Glutamatergic neuron (in vitro differentiated cells): ENCODE data around the gene XRCC6. TPM values are rescaled to one million over a fixed set of nuclear protein-coding genes. Genes with fewer than 3 reads are reported as not detected.
"Not testable (repeated sequence)": the region's sequence is repeated elsewhere in the genome, so short reads cannot be mapped to it uniquely, and the experiment has no call there.

Experiments
- DNase-seq: peaks from one replicate; pipeline ENCODE4 v3.0.0; 2022
- H3K27ac Mint-ChIP-seq: one replicate; pipeline ENCODE4 v1.8.0; 2020; ENCODE audit warnings: mild to moderate bottlenecking, mixed read lengths, inconsistent platforms; ENCODE audit not compliant: unreplicated experiment
- H3K27me3 Mint-ChIP-seq: one replicate; pipeline ENCODE4 v1.8.0; 2020; ENCODE audit warnings: mild to moderate bottlenecking, moderate library complexity, mixed read lengths, inconsistent platforms; ENCODE audit not compliant: unreplicated experiment
- H3K36me3 Mint-ChIP-seq: one replicate; pipeline ENCODE4 v1.8.0; 2020; ENCODE audit warnings: mild to moderate bottlenecking, mixed read lengths, inconsistent platforms; ENCODE audit not compliant: unreplicated experiment
- H3K4me1 Mint-ChIP-seq: one replicate; pipeline ENCODE4 v1.8.0; 2020; ENCODE audit warnings: mild to moderate bottlenecking, low read depth, mixed read lengths, inconsistent platforms; ENCODE audit not compliant: unreplicated experiment
- H3K4me3 Mint-ChIP-seq: one replicate; pipeline ENCODE4 v1.8.0; 2020; ENCODE audit warnings: mild to moderate bottlenecking, mixed read lengths, inconsistent platforms; ENCODE audit not compliant: unreplicated experiment
- H3K9me3 Mint-ChIP-seq: one replicate; pipeline ENCODE4 v1.8.0; 2020; ENCODE audit warnings: mild to moderate bottlenecking, moderate library complexity, mixed read lengths, inconsistent platforms; ENCODE audit not compliant: unreplicated experiment
- long read RNA-seq: library from polyadenylated mRNA; unstranded; transcript quantifications from one replicate; pipeline ENCODE4 v2.0.0, GENCODE V29; 2020; ENCODE audit not compliant: unreplicated experiment
- total RNA-seq: library from RNA; stranded (reverse); fragmentation: NEBNext Ultra II Directional; extraction: Animal tissue kit (Norgen Biotek cat#: 25700); gene quantifications from one replicate; pipeline ENCODE4 v1.2.1, GENCODE V29; 2021; ENCODE audit not compliant: unreplicated experiment
- TF ChIP-seq, protein P1 (sequence below): fragments of 200-600 bp; sonication (generic); IDR thresholded peaks from one replicate; pipeline ENCODE4 v1.5.0; 2021; ENCODE audit not compliant: partially characterized antibody, unreplicated experiment

The XRCC6 gene
- 155 TPM for total RNA-seq
- long read RNA-seq, transcript XRCC6-201 (12 exons, 2,709 nt) = minor isoform, 34 of 346 reads
- long read RNA-seq, transcript XRCC6-202 (13 exons, 2,296 nt) = major isoform, 274 of 346 reads
- long read RNA-seq, partial matches to known transcripts = 14 of 346 reads
- long read RNA-seq, other reads (novel, unspliced or antisense) = 17 of 346 reads

DNA sequence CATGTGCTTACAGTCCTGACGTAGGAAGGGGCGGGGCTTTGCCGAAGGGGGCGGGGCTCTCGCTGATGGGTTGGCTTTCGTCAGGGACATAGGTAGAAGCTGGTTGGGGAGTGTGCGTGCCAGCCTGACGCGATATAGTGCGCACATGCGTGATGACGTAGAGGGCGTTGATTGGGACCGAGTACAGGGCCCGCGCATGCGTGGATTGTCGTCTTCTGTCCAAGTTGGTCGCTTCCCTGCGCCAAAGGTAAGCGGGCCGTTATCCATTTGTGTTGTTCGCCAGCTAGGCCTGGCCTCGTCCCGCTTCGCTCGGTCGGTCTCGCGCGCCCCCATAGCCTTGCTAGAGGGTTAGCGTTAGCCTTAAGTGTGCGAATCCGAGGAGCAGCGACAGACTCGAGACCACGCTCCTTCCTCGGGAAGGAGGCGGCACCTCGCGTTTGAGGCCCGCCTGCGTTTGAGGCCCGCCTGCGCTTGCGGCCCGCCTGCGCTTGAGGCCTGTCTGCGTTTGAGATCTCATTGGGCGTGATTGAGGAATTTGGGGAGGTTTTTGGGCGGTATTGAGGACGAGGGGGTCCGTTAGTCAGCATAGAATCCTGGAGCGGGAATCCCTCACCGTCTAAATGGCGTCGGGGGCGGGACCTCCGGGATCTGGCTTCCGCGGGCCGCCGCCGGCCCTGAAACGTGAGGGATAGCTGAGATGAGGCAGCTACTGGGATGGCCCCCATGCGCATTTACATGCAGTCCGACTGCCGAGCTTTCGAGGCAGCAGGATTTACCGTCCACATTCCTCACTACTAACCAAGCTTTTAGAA lies at the start of gene XRCC6:
XRCC6 (plus strand) TSS at position 197 of the 812 bp plus-strand sequence. CDS start 710 bp downstream, outside the sequence.
- H3K9me3 Mint-ChIP-seq = peaks cover 4% of the 10 kb centered on the region
- TF ChIP-seq, protein P1, sequence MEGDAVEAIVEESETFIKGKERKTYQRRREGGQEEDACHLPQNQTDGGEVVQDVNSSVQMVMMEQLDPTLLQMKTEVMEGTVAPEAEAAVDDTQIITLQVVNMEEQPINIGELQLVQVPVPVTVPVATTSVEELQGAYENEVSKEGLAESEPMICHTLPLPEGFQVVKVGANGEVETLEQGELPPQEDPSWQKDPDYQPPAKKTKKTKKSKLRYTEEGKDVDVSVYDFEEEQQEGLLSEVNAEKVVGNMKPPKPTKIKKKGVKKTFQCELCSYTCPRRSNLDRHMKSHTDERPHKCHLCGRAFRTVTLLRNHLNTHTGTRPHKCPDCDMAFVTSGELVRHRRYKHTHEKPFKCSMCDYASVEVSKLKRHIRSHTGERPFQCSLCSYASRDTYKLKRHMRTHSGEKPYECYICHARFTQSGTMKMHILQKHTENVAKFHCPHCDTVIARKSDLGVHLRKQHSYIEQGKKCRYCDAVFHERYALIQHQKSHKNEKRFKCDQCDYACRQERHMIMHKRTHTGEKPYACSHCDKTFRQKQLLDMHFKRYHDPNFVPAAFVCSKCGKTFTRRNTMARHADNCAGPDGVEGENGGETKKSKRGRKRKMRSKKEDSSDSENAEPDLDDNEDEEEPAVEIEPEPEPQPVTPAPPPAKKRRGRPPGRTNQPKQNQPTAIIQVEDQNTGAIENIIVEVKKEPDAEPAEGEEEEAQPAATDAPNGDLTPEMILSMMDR = no peak
- peak within 1 kb of the TSS; percentile 92 for H3K27ac Mint-ChIP-seq
- H3K36me3 Mint-ChIP-seq = no peaks in the 10 kb centered on the region
- peaks cover 9% of the 10 kb centered on the region for H3K4me1 Mint-ChIP-seq
- peaks cover 3% of the 10 kb centered on the region for H3K27me3 Mint-ChIP-seq
- peak within 1 kb of the TSS; percentile 98 for H3K4me3 Mint-ChIP-seq
- peak; percentile 100 for DNase-seq

GRCh38 chr22:41571786-41572185 lies 49.3 kb upstream of the XRCC6 start:
- no peak for DNase-seq
- H3K36me3 Mint-ChIP-seq = no peaks in the 10 kb centered on the region
- TF ChIP-seq, protein P1 = no peak

GRCh38 chr22:41572305-41572704 lies 48.8 kb upstream of the XRCC6 start:
- not testable (repeated sequence) for DNase-seq, H3K4me1 Mint-ChIP-seq, H3K36me3 Mint-ChIP-seq, H3K9me3 Mint-ChIP-seq, H3K4me3 Mint-ChIP-seq, H3K27me3 Mint-ChIP-seq, H3K27ac Mint-ChIP-seq

More at GRCh38 chr22:41571786-41572185, 49.3 kb upstream of the XRCC6 start:
- Mint-ChIP-seq H3K27ac (no peak overlapping the region), H3K4me3 (no peak overlapping the region), H3K27me3 (peaks cover 6% of the 10 kb centered on the region), H3K9me3 (peaks cover 7% of the 10 kb centered on the region), H3K4me1 (peaks cover 2% of the 10 kb centered on the region)

DNA sequence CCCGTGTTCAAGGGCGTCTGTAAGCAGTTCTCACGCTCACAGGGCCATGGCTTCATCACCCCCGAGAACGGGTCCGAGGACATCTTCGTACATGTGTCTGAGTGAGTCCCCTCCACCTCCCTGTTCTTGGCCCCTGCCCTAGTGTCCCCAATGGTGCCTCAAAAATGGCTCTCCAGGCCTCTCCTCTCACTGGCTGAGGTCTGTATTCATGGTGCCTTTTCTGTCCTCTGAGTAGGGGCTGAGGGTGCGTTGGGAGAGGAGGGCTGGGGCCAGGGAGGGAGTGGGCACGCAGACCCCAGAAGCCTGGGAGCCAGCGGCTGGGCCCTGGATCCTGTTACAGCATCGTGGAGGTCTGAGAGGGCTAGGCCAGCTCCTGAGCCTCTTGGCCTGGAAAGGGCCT lies 47.4 kb upstream of the XRCC6 start:
- Mint-ChIP-seq H3K27ac (no peak overlapping the region), H3K4me1 (peaks cover 5% of the 10 kb centered on the region), H3K27me3 (peaks cover 6% of the 10 kb centered on the region), H3K36me3 (no peaks in the 10 kb centered on the region), H3K9me3 (peaks cover 7% of the 10 kb centered on the region), H3K4me3 (no peak overlapping the region)
- DNase-seq = no peak
- TF ChIP-seq, protein P1 = no peak

- TF ChIP-seq, protein P1 = no peak
- no peak overlapping the region for H3K4me3 Mint-ChIP-seq
- H3K27ac Mint-ChIP-seq = no peak overlapping the region
- H3K27me3 Mint-ChIP-seq = peaks cover 6% of the 10 kb centered on the region
- DNase-seq = no peak
- H3K36me3 Mint-ChIP-seq = no peaks in the 10 kb centered on the region
- H3K9me3 Mint-ChIP-seq = peaks cover 4% of the 10 kb centered on the region
- peaks cover 5% of the 10 kb centered on the region for H3K4me1 Mint-ChIP-seq
Measured at GRCh38 chr22:41574847-41575381, 46.2 kb upstream of the XRCC6 start.
